ENCODE data around the gene THOP1. TPM values are rescaled to one million over a fixed set of nuclear protein-coding genes. Genes with fewer than 3 reads are reported as not detected.

THOP1 gene
- total RNA-seq, 4 donors from 2014 or later, result 29.7 to 79.0 (median 58.9) TPM

- no peaks in the 10 kb centered on the region for H3K9me3 ChIP-seq
- 96% methylated on average over 38 to 44 of the region's 48 CpGs for WGBS, 2 donors
- H3K27ac ChIP-seq, result no peak overlapping the region
- intact Hi-C loops (cut with DNase I), result loop anchor here (10.0 kb wide), 1 partner anchor 292 kb away; no protein-coding TSS in a partner anchor
- H3K36me3 ChIP-seq, result peaks cover 50% of the 10 kb centered on the region in 2 donors
- no peaks in the 10 kb centered on the region for H3K27me3 ChIP-seq
- no peak for DNase-seq
- no peaks in the 10 kb centered on the region for H3K4me1 ChIP-seq
- TF ChIP-seq CTCF (IDR thresholded peaks at IDR 0.05), result no peak
- TF ChIP-seq POLR2A (IDR thresholded peaks at IDR 0.05), result no peak
- no peak overlapping the region for H3K4me3 ChIP-seq (replicated peaks in 1 of 3)
Observed at GRCh38 chr19:2756921-2757881, 28.1 kb upstream of the THOP1 start.

GRCh38 chr19:2758601-2759313, 26.5 kb upstream of the THOP1 start:
- DNase-seq, result no peak
- TF ChIP-seq POLR2A (IDR thresholded peaks at IDR 0.05) (no peak), CTCF (IDR thresholded peaks at IDR 0.05) (no peak)
- Histone ChIP-seq H3K27ac (no peak overlapping the region), H3K9me3 (no peaks in the 10 kb centered on the region), H3K4me1 (no peaks in the 10 kb centered on the region), H3K27me3 (no peaks in the 10 kb centered on the region), H3K36me3 (peaks cover 63 to 64% of the 10 kb centered on the region in 2 donors), H3K4me3 (replicated peaks in 1 of 3) (no peak overlapping the region)
- WGBS, 2 donors, result 97 to 98% methylated on average over 17 of the region's 17 CpGs
- intact Hi-C loops (cut with DNase I), result loop anchor here (10.0 kb wide), 1 partner anchor 294 kb away; no protein-coding TSS in a partner anchor

- TF ChIP-seq CTCF (IDR thresholded peaks at IDR 0.05), result no peak
- no peak for TF ChIP-seq POLR2A (IDR thresholded peaks at IDR 0.05)
- intact Hi-C loops (cut with DNase I), result loop anchor here (10.0 kb wide), 1 partner anchor 295 kb away; no protein-coding TSS in a partner anchor
Observed at GRCh38 chr19:2759362-2759761, 25.9 kb upstream of the THOP1 start.

GRCh38 chr19:2759965-2760364, 25.3 kb upstream of the THOP1 start:
- no peak overlapping the region for H3K27ac ChIP-seq
- TF ChIP-seq CTCF (IDR thresholded peaks at IDR 0.05) (no peak), POLR2A (IDR thresholded peaks at IDR 0.05) (no peak)
- no peak for DNase-seq
- H3K36me3 ChIP-seq, result peaks cover 70 to 71% of the 10 kb centered on the region in 2 donors
- no peaks in the 10 kb centered on the region for H3K4me1 ChIP-seq
- H3K27me3 ChIP-seq, result no peaks in the 10 kb centered on the region
- no peak overlapping the region for H3K4me3 ChIP-seq (replicated peaks in 1 of 3)
- WGBS, 2 donors, result 88 to 92% methylated on average over 7 of the region's 7 CpGs
- H3K9me3 ChIP-seq, result no peaks in the 10 kb centered on the region
- intact Hi-C loops (cut with DNase I), result loop anchor here (10.0 kb wide), 1 partner anchor 295 kb away; no protein-coding TSS in a partner anchor

More at GRCh38 chr19:2759362-2759761, 25.9 kb upstream of the THOP1 start:
- Histone ChIP-seq H3K27me3 (no peaks in the 10 kb centered on the region), H3K4me1 (no peaks in the 10 kb centered on the region), H3K27ac (no peak overlapping the region), H3K36me3 (peaks cover 69 to 70% of the 10 kb centered on the region in 2 donors), H3K9me3 (no peaks in the 10 kb centered on the region), H3K4me3 (replicated peaks in 1 of 3) (no peak overlapping the region)
- WGBS, 2 donors, result 96 to 98% methylated on average over 17 of the region's 17 CpGs
- DNase-seq, result no peak

All from thyroid gland (tissue), 4 donors.